ENCODE data around the gene CAMK1G.

Gene CAMK1G

GRCh38 chr1:209554761-209555611 lies 28.5 kb upstream of the CAMK1G start:
- Histone ChIP-seq H3K36me3 (ENCODE audit: insufficient read depth, low read length) (no peaks in the 10 kb centered on the region), H3K9me3 (ENCODE audit: control insufficient read depth, insufficient read depth, low read length) (no peaks in the 10 kb centered on the region), H3K9ac (ENCODE audit: low read depth, low read length) (no peak overlapping the region), H3K4me1 (ENCODE audit: insufficient read depth, low read length) (peaks cover 21% of the 10 kb centered on the region; the same call in 1 of the 2 replicates)

GRCh38 chr1:209556162-209556690 lies 27.3 kb upstream of the CAMK1G start:
- no peaks in the 10 kb centered on the region for H3K9me3 ChIP-seq (ENCODE audit: control insufficient read depth, insufficient read depth, low read length)
- H3K4me1 ChIP-seq (ENCODE audit: insufficient read depth, low read length): peaks cover 21% of the 10 kb centered on the region; the same call in 1 of the 2 replicates
- no peaks in the 10 kb centered on the region for H3K36me3 ChIP-seq (ENCODE audit: insufficient read depth, low read length)
- no peak overlapping the region for H3K9ac ChIP-seq (ENCODE audit: low read depth, low read length)

- H3K4me1 ChIP-seq (ENCODE audit: insufficient read depth, low read length): peaks cover 21% of the 10 kb centered on the region; the same call in 1 of the 2 replicates
- no peak overlapping the region for H3K9ac ChIP-seq (ENCODE audit: low read depth, low read length)
- H3K9me3 ChIP-seq (ENCODE audit: control insufficient read depth, insufficient read depth, low read length): no peaks in the 10 kb centered on the region
- H3K36me3 ChIP-seq (ENCODE audit: insufficient read depth, low read length): no peaks in the 10 kb centered on the region
These were observed 26.3 kb upstream of the CAMK1G start for GRCh38 chr1:209557221-209557620.

- H3K9me3 ChIP-seq (ENCODE audit: control insufficient read depth, insufficient read depth, low read length): no peaks in the 10 kb centered on the region
- peaks cover 14% of the 10 kb centered on the region; the same call in 1 of the 2 replicates for H3K4me1 ChIP-seq (ENCODE audit: insufficient read depth, low read length)
- H3K9ac ChIP-seq (ENCODE audit: low read depth, low read length): no peak overlapping the region
- H3K36me3 ChIP-seq (ENCODE audit: insufficient read depth, low read length): no peaks in the 10 kb centered on the region
These were observed 23.0 kb upstream of the CAMK1G start for GRCh38 chr1:209560529-209560928.

- Histone ChIP-seq H3K9ac (ENCODE audit: low read depth, low read length) (no peak overlapping the region), H3K9me3 (ENCODE audit: control insufficient read depth, insufficient read depth, low read length) (no peaks in the 10 kb centered on the region), H3K4me1 (ENCODE audit: insufficient read depth, low read length) (peaks cover 12% of the 10 kb centered on the region; the same call in 1 of the 2 replicates), H3K36me3 (ENCODE audit: insufficient read depth, low read length) (no peaks in the 10 kb centered on the region)
These were observed 22.6 kb upstream of the CAMK1G start for GRCh38 chr1:209560952-209561351.

DNA sequence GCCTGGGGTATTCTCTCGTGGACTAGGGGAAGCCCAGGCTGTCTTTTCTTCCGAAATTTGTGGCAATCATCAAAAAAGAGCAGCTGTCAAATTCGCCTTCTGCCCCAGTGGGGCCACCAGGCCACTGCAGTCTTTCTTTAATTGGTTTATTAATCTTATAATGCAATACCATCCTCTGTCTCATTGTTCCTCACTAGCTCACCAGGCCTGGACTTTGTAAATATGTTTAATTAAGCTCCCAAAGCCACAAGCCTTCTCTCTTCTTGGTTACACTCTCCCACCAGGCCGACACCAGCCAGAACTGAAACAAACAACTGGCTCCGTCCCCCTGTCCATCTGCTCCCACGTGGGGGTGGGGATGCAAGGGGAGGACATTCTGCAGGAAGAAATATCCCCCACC lies 22.0 kb upstream of the CAMK1G start:
- no peak overlapping the region for H3K9ac ChIP-seq (ENCODE audit: low read depth, low read length)
- H3K36me3 ChIP-seq (ENCODE audit: insufficient read depth, low read length): no peaks in the 10 kb centered on the region
- H3K4me1 ChIP-seq (ENCODE audit: insufficient read depth, low read length): peaks cover 7% of the 10 kb centered on the region; the same call in 1 of the 2 replicates

DNA sequence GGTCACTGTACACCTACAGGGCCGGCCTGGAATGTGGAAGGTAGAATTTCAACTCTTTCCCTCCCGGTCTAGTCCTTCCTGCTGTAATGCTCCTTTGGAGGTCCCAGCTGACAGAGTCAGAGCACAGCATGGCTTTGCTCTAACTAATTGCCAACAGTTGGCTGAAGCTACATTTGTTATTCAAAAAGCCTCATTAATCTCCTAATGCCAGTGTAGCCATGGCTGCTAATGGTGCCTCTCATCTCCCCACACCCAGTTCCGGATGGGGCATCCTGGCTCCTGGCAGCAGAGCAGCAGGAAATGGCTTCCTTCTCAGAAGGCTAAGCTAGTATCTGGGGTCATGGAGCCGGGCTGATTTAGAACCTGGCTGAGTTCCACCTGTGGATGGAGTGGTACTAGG lies 18.7 kb upstream of the CAMK1G start:
- H3K4me1 ChIP-seq (ENCODE audit: insufficient read depth, low read length): 0 out of 2 replicates have a peak, but pooled peaks cover 4% of the 10 kb centered on the region

More for the DNA sequence above, 22.0 kb upstream of the CAMK1G start:
- H3K9me3 ChIP-seq (ENCODE audit: control insufficient read depth, insufficient read depth, low read length): no peaks in the 10 kb centered on the region

DNA sequence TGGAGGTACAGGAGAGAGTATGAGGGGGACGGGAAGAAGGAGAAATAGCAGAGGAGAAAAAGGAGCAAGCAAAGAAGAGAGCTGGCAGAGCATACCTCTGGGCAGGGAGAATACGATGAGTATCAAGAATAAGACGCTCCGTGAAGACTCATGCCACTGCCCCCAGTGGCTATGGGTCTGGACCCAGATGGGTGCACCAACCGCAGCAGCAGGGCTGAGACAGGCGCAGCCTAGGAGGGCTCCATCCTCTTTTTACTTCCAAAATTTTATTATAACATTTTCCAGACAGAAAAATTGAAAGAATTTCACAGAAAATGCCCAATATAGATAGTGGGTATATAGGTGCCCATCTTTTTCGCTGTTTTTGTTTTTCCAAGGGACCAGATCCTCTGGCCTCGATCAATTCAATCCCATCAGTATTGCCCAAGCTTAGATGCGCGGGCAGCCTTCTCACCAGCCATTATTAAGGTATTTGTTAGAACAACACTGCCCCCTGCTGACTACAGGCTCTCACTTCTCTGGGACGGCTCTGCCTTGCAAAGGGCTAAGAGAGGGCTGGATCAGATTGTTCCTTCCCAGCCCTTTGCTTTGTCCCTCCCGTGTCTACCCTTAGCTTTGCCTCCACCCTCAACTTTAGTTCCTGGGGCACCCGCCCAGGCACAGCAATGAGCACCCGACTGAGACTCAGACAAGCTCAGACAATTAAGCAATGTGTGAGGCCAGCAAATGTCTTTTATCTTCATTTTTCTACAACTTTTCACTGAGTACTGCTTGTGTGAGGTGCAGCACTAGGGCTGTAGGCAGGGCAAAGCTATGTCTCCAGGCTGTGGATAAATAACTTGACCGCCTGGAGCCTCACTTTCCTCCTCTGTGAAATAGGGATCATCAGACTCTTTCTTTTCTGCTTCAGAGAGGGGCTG lies 17.5 kb upstream of the CAMK1G start:
- Histone ChIP-seq H3K4me1 (ENCODE audit: insufficient read depth, low read length) (0 out of 2 replicates have a peak, but pooled peaks cover 4% of the 10 kb centered on the region), H3K9ac (ENCODE audit: low read depth, low read length) (no peak overlapping the region), H3K36me3 (ENCODE audit: insufficient read depth, low read length) (no peaks in the 10 kb centered on the region)

More for the DNA sequence above, 18.7 kb upstream of the CAMK1G start:
- Histone ChIP-seq H3K9me3 (ENCODE audit: control insufficient read depth, insufficient read depth, low read length) (no peaks in the 10 kb centered on the region), H3K9ac (ENCODE audit: low read depth, low read length) (no peak overlapping the region), H3K36me3 (ENCODE audit: insufficient read depth, low read length) (no peaks in the 10 kb centered on the region)

GRCh38 chr1:209567698-209568175 lies 15.8 kb upstream of the CAMK1G start:
- no peaks in the 10 kb centered on the region for H3K36me3 ChIP-seq (ENCODE audit: insufficient read depth, low read length)
- H3K9ac ChIP-seq (ENCODE audit: low read depth, low read length): no peak overlapping the region
- H3K9me3 ChIP-seq (ENCODE audit: control insufficient read depth, insufficient read depth, low read length): no peaks in the 10 kb centered on the region
- 0 out of 2 replicates have a peak, but pooled peaks cover 4% of the 10 kb centered on the region for H3K4me1 ChIP-seq (ENCODE audit: insufficient read depth, low read length)

More for the DNA sequence above, 17.5 kb upstream of the CAMK1G start:
- H3K9me3 ChIP-seq (ENCODE audit: control insufficient read depth, insufficient read depth, low read length): no peaks in the 10 kb centered on the region

DNA sequence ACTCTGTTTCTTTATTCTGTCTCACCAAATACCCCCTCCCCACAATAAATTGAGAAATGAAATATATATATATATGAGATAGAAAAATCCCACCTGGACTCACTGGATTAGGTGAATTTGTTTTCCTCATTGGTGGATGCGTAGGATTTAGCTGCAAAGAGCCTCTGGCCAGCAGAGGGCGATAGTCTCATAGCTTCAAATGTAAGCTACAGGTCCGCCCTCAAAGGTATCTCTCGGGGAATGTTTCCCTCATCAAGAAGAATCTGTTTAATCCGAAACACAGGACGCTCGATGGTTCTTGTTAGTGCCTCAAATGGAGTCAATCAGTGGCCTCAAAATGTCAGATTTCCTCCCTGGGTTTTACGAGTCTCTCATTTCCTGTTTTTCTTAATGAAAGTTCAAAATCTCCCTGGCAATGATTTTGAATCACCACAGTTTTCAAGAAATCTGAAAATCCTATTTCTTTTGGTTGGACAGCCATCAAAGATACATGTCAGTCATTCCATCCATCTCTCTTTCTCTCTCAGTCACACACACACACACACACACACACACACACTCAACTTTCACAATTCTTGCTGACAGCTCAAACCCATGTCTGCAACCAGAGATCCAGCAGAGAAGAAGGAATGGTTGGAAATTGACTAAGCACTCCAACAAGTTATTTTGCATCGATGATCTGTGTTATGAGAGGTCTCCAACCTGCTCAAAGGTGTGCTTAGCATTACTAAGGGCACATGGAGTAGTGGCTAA lies 13.9 kb upstream of the CAMK1G start:
- H3K9ac ChIP-seq (ENCODE audit: low read depth, low read length): no peak overlapping the region
- H3K4me1 ChIP-seq (ENCODE audit: insufficient read depth, low read length): 0 out of 2 replicates have a peak, but pooled peaks cover 4% of the 10 kb centered on the region
- no peaks in the 10 kb centered on the region for H3K36me3 ChIP-seq (ENCODE audit: insufficient read depth, low read length)
- no peaks in the 10 kb centered on the region for H3K9me3 ChIP-seq (ENCODE audit: control insufficient read depth, insufficient read depth, low read length)

GRCh38 chr1:209570743-209571142 lies 12.8 kb upstream of the CAMK1G start:
- Histone ChIP-seq H3K36me3 (ENCODE audit: insufficient read depth, low read length) (no peaks in the 10 kb centered on the region), H3K9ac (ENCODE audit: low read depth, low read length) (no peak overlapping the region), H3K9me3 (ENCODE audit: control insufficient read depth, insufficient read depth, low read length) (no peaks in the 10 kb centered on the region), H3K4me1 (ENCODE audit: insufficient read depth, low read length) (0 out of 2 replicates have a peak, but pooled peaks cover under 1% of the 10 kb centered on the region)

DNA sequence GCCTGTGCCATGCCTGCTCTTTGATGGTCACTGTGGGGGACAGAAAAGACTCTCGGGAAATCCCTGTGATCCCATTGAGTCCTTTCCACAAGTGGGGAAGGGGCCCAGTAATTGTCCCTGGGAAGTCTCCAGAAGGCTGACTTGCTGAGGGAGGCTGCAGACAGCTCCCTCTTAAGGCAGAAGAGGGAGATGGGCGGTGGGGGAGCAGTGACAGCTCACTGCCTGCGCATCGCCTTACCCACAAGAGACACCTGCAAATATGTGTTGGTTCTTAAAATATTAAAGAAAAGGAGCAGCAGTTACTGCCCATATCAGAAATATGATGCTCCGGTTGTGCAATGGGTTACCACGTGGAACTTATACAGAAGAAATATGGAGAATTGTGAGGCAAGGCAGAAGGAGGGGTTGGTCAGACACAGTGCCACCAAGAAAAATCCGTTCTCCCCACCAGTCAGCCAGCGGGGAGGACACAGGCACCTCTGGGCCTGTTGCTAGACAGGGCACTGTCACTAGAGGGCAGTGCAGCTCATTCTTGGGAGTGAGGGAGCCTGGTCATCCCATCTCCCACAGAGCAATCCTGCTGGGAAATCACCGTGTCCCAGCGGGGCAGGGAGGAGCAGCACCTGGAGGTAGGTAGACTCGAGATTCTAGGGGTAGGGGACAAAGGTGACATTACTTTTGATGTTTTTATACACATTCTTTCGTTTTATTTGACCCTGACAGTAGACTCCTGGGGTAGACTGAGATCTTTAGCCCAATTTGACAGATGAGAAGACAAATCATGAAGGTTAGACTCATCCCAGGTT lies 6.9 kb upstream of the CAMK1G start:
- H3K36me3 ChIP-seq (ENCODE audit: insufficient read depth, low read length): no peaks in the 10 kb centered on the region
- no peaks in the 10 kb centered on the region for H3K4me1 ChIP-seq (ENCODE audit: insufficient read depth, low read length)
- H3K9ac ChIP-seq (ENCODE audit: low read depth, low read length): no peak overlapping the region
- no peaks in the 10 kb centered on the region for H3K9me3 ChIP-seq (ENCODE audit: control insufficient read depth, insufficient read depth, low read length)

- Histone ChIP-seq H3K36me3 (ENCODE audit: insufficient read depth, low read length) (no peaks in the 10 kb centered on the region), H3K4me1 (ENCODE audit: insufficient read depth, low read length) (no peaks in the 10 kb centered on the region), H3K9ac (ENCODE audit: low read depth, low read length) (no peak overlapping the region), H3K9me3 (ENCODE audit: control insufficient read depth, insufficient read depth, low read length) (no peaks in the 10 kb centered on the region)
These were observed 6.2 kb upstream of the CAMK1G start for GRCh38 chr1:209577346-209577745.

Measured in ES-I3 (cell line).